Esophagus muscularis mucosa (tissue), 4 donors: ENCODE data around the gene AGPS. TPM values are rescaled to one million over a fixed set of nuclear protein-coding genes. Genes with fewer than 3 reads are reported as not detected.

Experiments used
- DNase-seq: peaks from one replicate; pipeline ENCODE4 v3.0.0-alpha.2; 2017; ENCODE audit errors: extremely low spot score
- H3K27ac ChIP-seq, 4 donors: fragments of 200-600 bp; sonication (generic); replicated peaks in 1 of 4; 1 replicate in 3 of 4; 2 replicates in 1 of 4; pipeline ENCODE4 v1.5.1; 2016 to 2019; ENCODE audit warnings: mild to moderate bottlenecking in 1 of 4
- H3K27me3 ChIP-seq, 4 donors: fragments of 200-600 bp; sonication (generic); one replicate each; pipeline versions ENCODE4 v1.5.1 to v1.6.0; 2016 to 2019
- H3K36me3 ChIP-seq, 4 donors: fragments of 200-600 bp; sonication (generic); one replicate each; pipeline ENCODE4 v1.5.1; 2016 to 2019
- H3K4me1 ChIP-seq, 4 donors: fragments of 200-600 bp; sonication (generic); one replicate each; pipeline ENCODE4 v1.5.1; 2016 to 2019
- H3K4me3 ChIP-seq, 4 donors: fragments of 200-600 bp; sonication (generic); 1 replicate in 2 of 4; 2 replicates in 2 of 4; pipeline ENCODE4 v1.5.1; 2016 to 2019; ENCODE audit warnings: mild to moderate bottlenecking in 4 of 4, moderate library complexity in 1 of 4
- H3K9me3 ChIP-seq, 4 donors: fragments of 200-600 bp; sonication (generic); 1 replicate in 3 of 4; 2 replicates in 1 of 4; pipeline ENCODE4 v1.5.1; 2016 to 2019
- CTCF ChIP-seq, 3 experiments: fragments of 200-600 bp in 2 of 3; fragments of 450-650 bp in 1 of 3; sonication (generic) in 2 of 3; IDR thresholded peaks; one replicate each; pipeline ENCODE4 v1.5.1; 2017 to 2019; ENCODE audit warnings: antibody characterized with exemption in 3 of 3, mild to moderate bottlenecking in 2 of 3, moderate library complexity in 1 of 3
- EP300 ChIP-seq: sonication (generic); formaldehyde crosslinking; IDR thresholded peaks from one replicate; pipeline ENCODE4 v1.6.1; 2017; ENCODE audit warnings: antibody characterized with exemption
- POLR2A ChIP-seq: fragments of 450-650 bp; IDR thresholded peaks from one replicate; pipeline ENCODE4 v1.6.1; 2017; ENCODE audit warnings: antibody characterized with exemption, moderate library complexity, mild to moderate bottlenecking, low read depth
- POLR2AphosphoS5 ChIP-seq, 2 donors: sonication (generic); formaldehyde crosslinking; IDR thresholded peaks; one replicate each; pipeline ENCODE4 v1.6.1; 2017; ENCODE audit warnings: antibody characterized with exemption in 2 of 2
- WGBS: methylation state at CpG from one replicate; pipeline ENCODE4 v1.1.5; 2018; 5-methylcytosine and 5-hydroxymethylcytosine counted together
- intact Hi-C: fragments of 100-400 bp; cut with DNase I; formaldehyde crosslinking; loops from one replicate; pipeline ENCODE4 v1.15.1; 2023
- total RNA-seq, 4 donors: library from RNA; depleted of rRNA; stranded (reverse); fragments of >200 nt; gene quantifications; one replicate each; pipeline versions ENCODE4 v1.1.0 to v1.2.1, GENCODE V29; 2016

AGPS gene
- total RNA-seq, 4 donors from 2014 or later, result 26.3 to 46.1 (median 37.0) TPM

DNA sequence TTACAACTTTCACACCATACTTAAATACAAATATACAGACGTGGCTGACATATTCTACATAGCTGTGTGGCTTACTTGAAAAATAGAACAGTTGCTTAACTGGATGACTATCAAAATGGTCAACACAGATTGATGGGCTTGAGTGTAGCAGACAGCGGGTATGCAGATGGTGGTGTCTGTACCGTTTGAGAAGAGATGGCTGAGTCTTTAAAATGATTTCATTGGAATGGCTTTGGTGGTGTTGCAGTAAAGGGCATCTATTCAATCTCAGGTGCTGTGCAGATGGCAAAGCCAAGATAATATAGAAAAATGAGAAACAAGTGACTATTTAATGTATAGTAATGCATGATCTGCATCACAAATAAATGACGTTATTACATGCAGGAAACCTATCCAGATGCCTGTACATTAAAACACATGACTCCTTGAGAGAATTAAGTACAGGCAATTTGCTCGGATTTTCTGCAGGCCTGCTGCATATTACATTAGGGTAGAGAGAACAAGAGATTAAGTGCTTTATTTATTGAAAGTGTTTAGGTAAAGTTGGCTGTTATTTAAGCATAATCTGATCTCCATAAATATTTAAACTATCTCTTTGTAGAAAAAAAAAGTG is 68.5 kb downstream of the AGPS start:
- Histone ChIP-seq H3K9me3 (peaks cover 0 to 5% (median 0%) of the 10 kb centered on the region in 4 donors), H3K4me1 (no peaks in the 10 kb centered on the region), H3K4me3 (no peak overlapping the region), H3K36me3 (peaks cover 7 to 29% (median 17%) of the 10 kb centered on the region in 4 donors), H3K27me3 (no peaks in the 10 kb centered on the region), H3K27ac (no peak overlapping the region)
- 83% methylated on average over 5 of the region's 5 CpGs for WGBS
- intact Hi-C loops, result no loop called here
- TF ChIP-seq CTCF (IDR thresholded peaks at IDR 0.05) (no peak), EP300 (no peak)
- DNase-seq, result no peak

DNA sequence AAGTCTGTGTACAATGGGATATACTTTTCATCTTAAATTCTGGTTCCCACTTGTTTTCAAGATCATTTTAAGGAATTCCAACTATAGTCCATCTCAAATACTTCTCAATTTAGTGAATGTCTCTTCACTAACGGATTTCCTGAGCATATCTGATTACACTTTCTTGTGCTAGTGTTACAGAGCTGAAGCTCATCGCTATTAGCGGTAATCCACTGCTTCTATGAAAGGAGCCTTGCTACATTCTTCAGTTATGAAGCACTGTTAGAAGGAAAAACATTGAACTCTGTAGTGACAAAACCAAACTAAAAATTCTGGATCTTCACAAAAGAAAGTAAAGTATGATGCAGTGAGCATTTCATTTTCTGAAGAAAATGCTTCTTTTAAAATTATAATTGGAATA is 72.0 kb downstream of the AGPS start:
- Histone ChIP-seq H3K9me3 (peaks cover 0 to 5% (median 0%) of the 10 kb centered on the region in 4 donors), H3K27ac (no peak overlapping the region), H3K4me3 (no peak overlapping the region), H3K36me3 (peaks cover 12 to 27% (median 18%) of the 10 kb centered on the region in 4 donors), H3K27me3 (no peaks in the 10 kb centered on the region), H3K4me1 (peaks cover 0 to 6% (median 2%) of the 10 kb centered on the region in 4 donors)
- 88% methylated on average over 3 of the region's 3 CpGs for WGBS
- TF ChIP-seq POLR2AphosphoS5 (IDR thresholded peaks at IDR 0.05) (no peak), CTCF (IDR thresholded peaks at IDR 0.05) (no peak), EP300 (no peak), POLR2A (no peak)
- intact Hi-C loops, result no loop called here
- DNase-seq, result no peak

GRCh38 chr2:177465400-177466138 is 73.0 kb downstream of the AGPS start:
- Histone ChIP-seq H3K4me1 (peaks cover 0 to 6% (median 2%) of the 10 kb centered on the region in 4 donors), H3K36me3 (peaks cover 13 to 30% (median 21%) of the 10 kb centered on the region in 4 donors), H3K4me3 (no peak overlapping the region), H3K27me3 (no peaks in the 10 kb centered on the region), H3K27ac (no peak overlapping the region), H3K9me3 (peaks cover 0 to 5% (median 0%) of the 10 kb centered on the region in 4 donors)
- TF ChIP-seq EP300, result no peak
- TF ChIP-seq POLR2A, result no peak
- no peak for TF ChIP-seq POLR2AphosphoS5 (IDR thresholded peaks at IDR 0.05)
- no peak for TF ChIP-seq CTCF (IDR thresholded peaks at IDR 0.05)
- WGBS, result 97% methylated on average over 14 of the region's 14 CpGs
- DNase-seq, result no peak
- intact Hi-C loops, result no loop called here

DNA sequence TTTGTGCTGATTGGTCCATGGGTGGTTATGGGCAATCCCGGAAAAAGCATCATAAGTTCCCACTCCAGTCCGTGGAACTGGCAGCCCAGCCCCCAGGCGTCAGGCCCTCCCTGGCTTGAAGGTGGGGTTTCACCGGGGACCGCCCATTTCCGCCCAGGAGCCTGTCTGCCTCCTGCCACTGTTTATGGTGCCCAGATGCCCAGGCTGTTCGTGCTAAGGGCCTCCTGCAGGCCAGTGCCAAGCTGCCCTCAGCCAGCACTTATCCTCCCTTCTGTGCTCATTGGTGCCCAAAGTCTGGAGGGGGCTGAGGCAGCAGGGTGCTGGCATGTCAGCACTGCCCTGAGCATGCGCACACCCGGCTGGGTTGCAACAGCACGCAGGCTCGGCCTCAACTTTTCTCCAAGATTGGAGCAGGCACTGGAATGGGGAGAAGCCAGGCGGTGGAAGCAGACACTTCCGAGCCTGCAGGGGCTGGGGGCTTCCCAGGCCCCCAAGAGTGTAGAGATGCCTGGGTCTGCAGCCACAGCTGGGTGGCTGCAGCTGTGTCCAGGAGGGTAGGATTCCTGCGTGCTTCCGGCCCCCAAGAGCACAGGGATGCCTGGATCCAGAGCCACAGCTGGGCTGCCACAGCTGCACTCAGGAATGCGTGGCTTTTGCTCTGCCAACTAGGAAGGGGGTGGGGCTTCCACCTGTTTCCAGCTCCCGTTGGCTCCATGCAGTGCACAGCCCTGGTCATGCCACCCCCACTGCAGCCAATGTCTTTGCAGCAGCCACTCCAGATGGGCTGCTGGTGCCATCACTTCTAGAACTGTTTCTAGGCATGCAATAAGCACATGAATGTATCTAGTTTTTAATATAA is 74.0 kb downstream of the AGPS start:
- DNase-seq, result no peak
- intact Hi-C loops, result no loop called here
- TF ChIP-seq CTCF (IDR thresholded peaks at IDR 0.05) (no peak), POLR2A (no peak), POLR2AphosphoS5 (IDR thresholded peaks at IDR 0.05) (no peak), EP300 (no peak)
- Histone ChIP-seq H3K27me3 (no peaks in the 10 kb centered on the region), H3K27ac (no peak overlapping the region), H3K4me3 (no peak overlapping the region), H3K9me3 (peaks cover 0 to 8% (median 4%) of the 10 kb centered on the region in 4 donors), H3K36me3 (peaks cover 13 to 31% (median 21%) of the 10 kb centered on the region in 4 donors), H3K4me1 (peaks cover 0 to 6% (median 2%) of the 10 kb centered on the region in 4 donors)
- WGBS, result 89% methylated on average over 16 of the region's 17 CpGs
